Measurements from ENCODE around the gene ZCCHC3. TPM values are rescaled to one million over a fixed set of nuclear protein-coding genes. Genes with fewer than 3 reads are reported as not detected.
"Not testable (repeated sequence)": the region's sequence is repeated elsewhere in the genome, so short reads cannot be mapped to it uniquely, and the experiment has no call there.

ZCCHC3 gene
- polyA plus RNA-seq, 3 donors: 49.6 to 53.7 (median 52.7) TPM

DNA sequence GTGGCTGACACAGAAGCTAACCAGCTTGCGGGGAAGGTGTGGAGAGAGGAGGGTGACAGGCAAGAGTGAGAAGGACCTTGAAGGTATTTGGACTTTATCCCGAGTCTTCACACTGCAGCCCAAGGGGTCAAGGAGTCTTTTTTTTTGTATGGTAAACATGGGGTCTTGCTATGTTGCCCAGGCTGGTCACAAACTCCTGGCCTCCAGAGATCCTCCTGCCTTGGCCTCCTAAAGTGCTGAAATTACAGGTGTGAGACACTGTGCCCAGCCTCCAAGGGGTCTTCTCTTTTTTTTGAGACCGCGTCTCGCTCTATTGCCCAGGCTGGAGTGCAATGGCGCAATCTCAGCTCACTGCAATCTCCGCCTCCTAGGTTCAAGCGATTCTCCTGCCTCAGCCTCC lies 37.2 kb downstream of the ZCCHC3 start:
- DNase-seq (ENCODE audit: low read depth in 3 of 3, low spot score in 2 of 3): no peak

- not testable (repeated sequence) for DNase-seq (ENCODE audit: low read depth in 3 of 3, low spot score in 2 of 3)
Measured at GRCh38 chr20:336040-336439, 38.7 kb downstream of the ZCCHC3 start.

- DNase-seq (ENCODE audit: low read depth in 3 of 3, low spot score in 2 of 3): no peak
Measured at GRCh38 chr20:341682-342081, 44.3 kb downstream of the ZCCHC3 start.

GRCh38 chr20:343107-343506 lies 45.7 kb downstream of the ZCCHC3 start:
- no peak for DNase-seq (ENCODE audit: low read depth in 3 of 3, low spot score in 2 of 3)

- DNase-seq (ENCODE audit: low read depth in 3 of 3, low spot score in 2 of 3): no peak
Measured at GRCh38 chr20:346033-346639, 48.8 kb downstream of the ZCCHC3 start.

- DNase-seq (ENCODE audit: low read depth in 3 of 3, low spot score in 2 of 3): no peak
Measured at GRCh38 chr20:346640-347316, 49.4 kb downstream of the ZCCHC3 start, which contains the start of gene NRSN2. TSS of gene NRSN2 (plus strand) at chr20:347111. CDS start at chr20:349644, 2,533 bp downstream.

DNA sequence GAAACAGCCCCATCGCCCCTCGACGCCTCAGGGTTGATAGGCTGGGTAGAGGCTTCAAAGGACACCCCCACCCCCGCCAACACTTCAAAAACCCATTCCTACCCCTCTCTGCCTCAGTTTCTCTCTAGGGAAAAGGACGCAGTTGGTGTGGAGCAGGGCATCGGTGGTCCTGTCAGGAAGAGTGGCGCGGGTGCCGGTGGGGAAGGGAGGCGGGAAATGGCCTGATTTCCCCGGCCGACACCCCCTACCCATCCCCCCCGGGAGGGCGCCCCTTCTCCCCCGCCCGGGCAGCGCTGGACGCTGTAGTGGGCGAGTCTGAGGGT lies 49.9 kb downstream of the ZCCHC3 start:
- no peak for DNase-seq (ENCODE audit: low read depth in 3 of 3, low spot score in 2 of 3)

DNA sequence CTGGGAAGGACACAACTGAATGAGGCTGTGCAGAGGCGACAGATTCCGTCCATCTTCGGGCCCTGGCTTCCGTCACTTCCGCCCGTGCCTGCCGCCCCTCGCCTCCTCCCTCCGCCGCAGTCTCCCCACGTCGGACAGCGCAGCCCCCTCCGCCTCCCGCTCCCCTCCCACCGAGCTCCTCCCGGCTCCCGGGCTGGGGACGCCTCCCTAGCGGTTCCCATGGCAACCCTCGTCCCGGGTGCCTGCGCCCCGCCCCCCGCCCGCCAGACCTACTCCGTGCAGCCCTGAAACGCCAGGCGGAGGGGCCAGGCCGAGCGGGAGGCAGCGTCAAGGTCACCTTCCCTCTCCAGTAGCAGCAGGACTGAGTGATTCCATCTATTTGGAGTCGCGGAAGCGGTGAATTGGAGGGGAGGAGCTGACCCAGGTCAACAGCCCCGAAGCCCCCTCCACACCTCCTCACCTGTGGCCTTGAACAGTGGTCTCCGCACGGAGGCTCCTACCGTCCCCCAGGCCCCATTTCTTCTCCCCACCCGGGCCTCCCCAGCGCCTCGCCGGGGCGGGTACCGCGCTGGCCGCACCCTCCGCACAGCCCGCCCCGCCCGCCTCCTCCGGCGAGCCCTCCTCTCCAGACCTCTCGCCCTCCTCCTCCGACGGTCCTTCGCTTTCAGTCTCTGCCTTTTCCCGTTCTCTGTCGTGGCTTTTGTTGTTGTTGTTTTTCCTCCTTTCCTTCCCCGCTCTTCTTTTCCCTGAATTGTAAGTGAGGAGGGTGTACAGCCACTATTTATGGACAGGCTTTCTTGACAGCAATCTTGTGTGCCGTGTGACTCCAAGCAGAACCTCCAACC lies 50.5 kb downstream of the ZCCHC3 start:
- DNase-seq (ENCODE audit: low read depth in 3 of 3, low spot score in 2 of 3): peak in 2 of 3 donors; percentile 75 to 90

- no peak for DNase-seq (ENCODE audit: low read depth in 3 of 3, low spot score in 2 of 3)
Measured at GRCh38 chr20:348972-349841, 51.8 kb downstream of the ZCCHC3 start.

Other genes starting within 250 kb of the ZCCHC3 start
- gene DEFB125, start 209.9 kb upstream of the ZCCHC3 start, polyA plus RNA-seq (ENCODE audit: insufficient read length in 3 of 3): not detected
- gene DEFB126, start 155.0 kb upstream of the ZCCHC3 start, polyA plus RNA-seq (ENCODE audit: insufficient read length in 3 of 3): not detected
- not detected for gene DEFB127, start 140.1 kb upstream of the ZCCHC3 start, polyA plus RNA-seq (ENCODE audit: insufficient read length in 3 of 3)
- not detected for gene DEFB128, start 107.9 kb upstream of the ZCCHC3 start, polyA plus RNA-seq (ENCODE audit: insufficient read length in 3 of 3)
- gene DEFB129, start 70.3 kb upstream of the ZCCHC3 start, polyA plus RNA-seq (ENCODE audit: insufficient read length in 3 of 3): not detected
- gene DEFB132, start 39.8 kb upstream of the ZCCHC3 start, polyA plus RNA-seq (ENCODE audit: insufficient read length in 3 of 3): not detected
- gene C20orf96, start 6.8 kb upstream of the ZCCHC3 start, polyA plus RNA-seq (ENCODE audit: insufficient read length in 3 of 3): 10 to 100 TPM; 29.4 to 37.0 (median 36.5) TPM
- 10 to 100 TPM; 25.7 to 29.0 (median 27.4) TPM for gene SOX12, start 28.0 kb downstream of the ZCCHC3 start, polyA plus RNA-seq (ENCODE audit: insufficient read length in 3 of 3)
- gene NRSN2, start 49.5 kb downstream of the ZCCHC3 start, polyA plus RNA-seq (ENCODE audit: insufficient read length in 3 of 3): 10 to 100 TPM; 45.7 to 51.3 (median 46.0) TPM
- 1 to 10 TPM; 3.5 to 4.3 (median 3.7) TPM for gene TRIB3, start 83.2 kb downstream of the ZCCHC3 start, polyA plus RNA-seq (ENCODE audit: insufficient read length in 3 of 3)
- gene RBCK1, start 110.7 kb downstream of the ZCCHC3 start, polyA plus RNA-seq (ENCODE audit: insufficient read length in 3 of 3): 10 to 100 TPM; 68.3 to 74.2 (median 70.9) TPM
- 10 to 100 TPM; 32.9 to 35.5 (median 32.9) TPM for gene TBC1D20, start 165.0 kb downstream of the ZCCHC3 start, polyA plus RNA-seq (ENCODE audit: insufficient read length in 3 of 3)
- gene CSNK2A1, start 246.2 kb downstream of the ZCCHC3 start, polyA plus RNA-seq (ENCODE audit: insufficient read length in 3 of 3): 100 to 1,000 TPM; 132 to 138 (median 137) TPM